ENCODE data around the gene RTP3. TPM values are rescaled to one million over a fixed set of nuclear protein-coding genes. Genes with fewer than 3 reads are reported as not detected.
"Not testable (repeated sequence)": the region's sequence is repeated elsewhere in the genome, so short reads cannot be mapped to it uniquely, and the experiment has no call there.

Gene RTP3
- total RNA-seq, 1 donor: not detected

DNA sequence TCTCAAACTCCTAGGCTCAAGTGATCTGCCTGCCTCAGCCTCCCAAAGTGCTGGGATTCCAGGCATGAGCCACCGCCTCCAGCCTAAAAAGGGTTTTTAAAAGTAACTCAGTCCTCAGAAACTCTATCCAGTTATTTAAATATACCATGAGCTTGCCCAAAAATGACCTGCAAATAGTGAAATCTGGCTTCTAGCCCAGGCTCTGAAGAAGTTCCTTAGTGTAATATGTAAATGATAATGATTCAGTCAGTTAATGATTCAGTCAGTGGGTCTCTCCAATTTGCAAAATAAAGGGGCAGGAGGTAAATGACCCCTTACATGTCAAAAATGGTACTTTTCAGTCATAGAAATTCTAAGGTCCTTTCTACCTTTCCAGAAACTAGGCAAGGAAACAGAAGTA, 39.5 kb downstream of the RTP3 start:
- no peak for TF ChIP-seq CTCF (IDR thresholded peaks at IDR 0.05; ENCODE audit: insufficient read depth, low read length)
- no peak for DNase-seq (ENCODE audit: low read depth)
- H3K4me3 ChIP-seq (ENCODE audit: low read depth, low read length): no peak overlapping the region

GRCh38 chr3:46537779-46538178, 40.0 kb downstream of the RTP3 start:
- no peak for DNase-seq (ENCODE audit: low read depth)
- no peak overlapping the region for H3K4me3 ChIP-seq (ENCODE audit: low read depth, low read length)
- TF ChIP-seq CTCF (IDR thresholded peaks at IDR 0.05; ENCODE audit: insufficient read depth, low read length): no peak

GRCh38 chr3:46538425-46538802, 40.6 kb downstream of the RTP3 start:
- H3K4me3 ChIP-seq (ENCODE audit: low read depth, low read length); DNase-seq (ENCODE audit: low read depth): not testable (repeated sequence)

DNA sequence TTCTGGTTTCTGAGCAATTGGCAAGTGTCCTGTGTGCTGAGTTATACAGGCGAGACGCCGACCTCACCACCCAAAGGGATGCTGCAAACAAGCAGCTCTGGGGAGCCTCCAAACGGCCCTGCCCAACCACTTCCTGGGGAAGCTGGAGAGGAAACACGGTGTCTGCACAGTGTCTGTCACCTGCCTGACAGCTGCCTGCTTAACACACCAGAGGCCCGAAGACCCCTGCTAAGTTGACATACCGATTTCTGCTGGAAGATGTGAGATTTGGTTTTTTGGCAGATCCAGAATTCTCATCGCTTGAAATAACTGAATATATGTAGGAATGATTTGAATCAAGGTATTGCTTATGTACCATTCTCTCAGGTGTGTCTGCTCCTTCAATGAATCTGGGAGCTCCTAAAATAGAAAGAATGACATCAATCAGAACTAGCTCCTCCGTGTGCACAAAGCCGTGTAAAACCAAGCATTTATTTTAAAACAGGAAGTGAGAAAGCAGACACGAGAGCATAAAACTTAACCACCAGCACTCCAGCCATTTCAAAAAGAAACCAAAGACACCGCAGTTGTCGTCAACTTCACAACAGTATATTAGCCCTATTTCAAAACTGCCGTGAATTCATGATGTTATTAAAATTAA, 41.1 kb downstream of the RTP3 start:
- H3K4me3 ChIP-seq (ENCODE audit: low read depth, low read length): no peak overlapping the region
- TF ChIP-seq CTCF (IDR thresholded peaks at IDR 0.05; ENCODE audit: insufficient read depth, low read length): no peak
- peak; percentile 82 for DNase-seq (ENCODE audit: low read depth)

DNA sequence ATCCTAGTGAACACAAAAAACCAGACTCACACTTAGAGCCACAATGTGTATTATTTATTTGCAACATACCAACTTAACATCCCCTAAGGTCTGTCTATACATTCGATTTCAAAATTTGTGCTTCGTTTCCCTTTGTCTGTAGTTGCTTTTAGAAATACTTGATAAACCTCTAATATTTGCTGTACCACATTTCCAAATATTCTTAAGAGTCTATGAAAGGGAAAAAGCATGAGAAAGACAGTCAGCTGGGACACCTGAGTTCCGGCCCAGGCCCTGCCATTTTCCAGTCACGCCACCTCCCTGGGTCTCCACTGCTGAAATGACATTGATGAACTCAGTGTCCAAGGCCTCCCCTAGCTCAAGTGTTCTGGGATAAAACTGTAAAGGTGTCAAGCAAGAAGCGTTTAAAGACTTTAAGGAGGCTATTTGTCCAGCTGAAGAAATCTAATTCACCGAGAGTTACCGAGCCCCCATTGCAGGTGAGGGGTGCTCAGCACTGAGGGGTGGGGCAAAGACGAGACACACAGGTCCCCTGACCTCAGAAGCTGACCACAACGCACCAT, 41.7 kb downstream of the RTP3 start:
- TF ChIP-seq CTCF (IDR thresholded peaks at IDR 0.05; ENCODE audit: insufficient read depth, low read length): no peak
- no peak for DNase-seq (ENCODE audit: low read depth)
- H3K4me3 ChIP-seq (ENCODE audit: low read depth, low read length): no peak overlapping the region

DNA sequence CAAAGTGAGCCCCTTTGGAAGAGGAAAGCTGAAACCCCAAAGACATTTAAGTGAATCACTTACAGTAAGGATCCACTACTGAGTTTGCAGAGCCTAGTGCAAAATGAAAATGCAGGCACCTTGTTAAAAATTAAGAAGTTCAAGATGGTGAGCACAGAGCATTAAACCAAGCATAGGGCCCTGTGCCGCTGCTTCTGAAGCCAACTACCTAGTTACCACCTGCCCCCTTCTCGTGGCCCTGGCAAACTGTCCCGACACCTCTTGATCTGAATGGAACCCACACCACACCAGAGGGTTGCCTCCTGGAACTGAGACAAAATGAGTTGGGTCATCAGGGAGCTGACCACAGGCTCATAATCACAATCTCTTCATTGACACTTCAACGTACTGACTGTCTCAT, 42.8 kb downstream of the RTP3 start:
- TF ChIP-seq CTCF (IDR thresholded peaks at IDR 0.05; ENCODE audit: insufficient read depth, low read length): no peak
- no peak overlapping the region for H3K4me3 ChIP-seq (ENCODE audit: low read depth, low read length)
- no peak for DNase-seq (ENCODE audit: low read depth)

- no peak for TF ChIP-seq CTCF (IDR thresholded peaks at IDR 0.05; ENCODE audit: insufficient read depth, low read length)
- H3K4me3 ChIP-seq (ENCODE audit: low read depth, low read length): no peak overlapping the region
These were observed 44.1 kb downstream of the RTP3 start for GRCh38 chr3:46541835-46542234.

More at GRCh38 chr3:46541835-46542234, 44.1 kb downstream of the RTP3 start:
- DNase-seq (ENCODE audit: low read depth): no peak

All from fibroblast of the aortic adventitia (primary cell).